H7 (cell line): ENCODE measurements around the gene EFCAB12. TPM values are rescaled to one million over a fixed set of nuclear protein-coding genes. Genes with fewer than 3 reads are reported as not detected.
A peak's percentile ranks its signal among the peaks of the same experiment; 100 is the strongest.

Experiments
- DNase-seq: peaks from one replicate; pipeline ENCODE4 v3.0.0; 2012
- H3K27me3 ChIP-seq: 2 replicates; pipeline ENCODE4 v1.6.0; 2011; ENCODE audit warnings: mild to moderate bottlenecking, low read length; ENCODE audit not compliant: control insufficient read depth, insufficient read depth
- H3K36me3 ChIP-seq: replicated peaks from 2 replicates; pipeline ENCODE4 v1.5.1; 2011; ENCODE audit warnings: low read length; ENCODE audit not compliant: control insufficient read depth, insufficient read depth
- H3K4me3 ChIP-seq: 2 replicates; pipeline ENCODE4 v1.5.1; 2011; ENCODE audit warnings: low read depth, mild to moderate bottlenecking, control low read depth, low read length, moderate library complexity; ENCODE audit not compliant: insufficient read depth
- total RNA-seq: library from RNA; depleted of rRNA; stranded (reverse); fragments of >200 nt; shearing (Covaris generic); gene quantifications from 2 replicates; pipeline ENCODE4 v1.2.3, GENCODE V29; 2014; rRNA removed

The EFCAB12 gene
- total RNA-seq: 0.10 and 0.44 TPM in 2 replicates

- peak within 1 kb of the TSS; percentile 53 for H3K4me3 ChIP-seq
- peaks cover 9% of the 10 kb centered on the region for H3K27me3 ChIP-seq
- DNase-seq: peak; percentile 92
- H3K36me3 ChIP-seq: peaks cover 17% of the 10 kb centered on the region
Measured at GRCh38 chr3:129428376-129429079, at the start of gene EFCAB12. Gene EFCAB12, minus strand, starts transcription at chr3:129428636. Its CDS starts 148 bp downstream, at chr3:129428488.

GRCh38 chr3:129476586-129476985 is 48.1 kb upstream of the EFCAB12 start:
- H3K36me3 ChIP-seq: peaks cover 2% of the 10 kb centered on the region
- DNase-seq: no peak
- no peak overlapping the region for H3K4me3 ChIP-seq
- no peaks in the 10 kb centered on the region for H3K27me3 ChIP-seq

GRCh38 chr3:129475863-129476262 is 47.4 kb upstream of the EFCAB12 start:
- Histone ChIP-seq H3K36me3 (peaks cover 2% of the 10 kb centered on the region), H3K4me3 (no peak overlapping the region), H3K27me3 (no peaks in the 10 kb centered on the region)
- no peak for DNase-seq

- DNase-seq: no peak
Measured at GRCh38 chr3:129474984-129475804, 46.8 kb upstream of the EFCAB12 start.

GRCh38 chr3:129473769-129474152 is 45.3 kb upstream of the EFCAB12 start:
- DNase-seq: no peak
- peaks cover 5% of the 10 kb centered on the region for H3K36me3 ChIP-seq
- no peaks in the 10 kb centered on the region for H3K27me3 ChIP-seq
- no peak overlapping the region for H3K4me3 ChIP-seq

More at GRCh38 chr3:129474984-129475804, 46.8 kb upstream of the EFCAB12 start:
- Histone ChIP-seq H3K27me3 (no peaks in the 10 kb centered on the region), H3K4me3 (no peak overlapping the region), H3K36me3 (peaks cover 3% of the 10 kb centered on the region)

GRCh38 chr3:129473067-129473768 is 44.8 kb upstream of the EFCAB12 start:
- no peak for DNase-seq
- H3K27me3 ChIP-seq: no peaks in the 10 kb centered on the region
- no peak overlapping the region for H3K4me3 ChIP-seq
- H3K36me3 ChIP-seq: peaks cover 5% of the 10 kb centered on the region

- Histone ChIP-seq H3K27me3 (no peaks in the 10 kb centered on the region), H3K36me3 (peaks cover 5% of the 10 kb centered on the region), H3K4me3 (no peak overlapping the region)
- no peak for DNase-seq
Measured at GRCh38 chr3:129470861-129471260, 42.4 kb upstream of the EFCAB12 start.

GRCh38 chr3:129469026-129469425 is 40.6 kb upstream of the EFCAB12 start:
- Histone ChIP-seq H3K36me3 (peaks cover 5% of the 10 kb centered on the region), H3K4me3 (no peak overlapping the region), H3K27me3 (no peaks in the 10 kb centered on the region)
- no peak for DNase-seq

GRCh38 chr3:129467932-129468331 is 39.5 kb upstream of the EFCAB12 start:
- H3K27me3 ChIP-seq: no peaks in the 10 kb centered on the region
- no peak overlapping the region for H3K4me3 ChIP-seq
- no peak for DNase-seq
- peaks cover 5% of the 10 kb centered on the region for H3K36me3 ChIP-seq

GRCh38 chr3:129463716-129464115 is 35.3 kb upstream of the EFCAB12 start:
- DNase-seq: no peak
- no peak overlapping the region for H3K4me3 ChIP-seq
- no peaks in the 10 kb centered on the region for H3K27me3 ChIP-seq

GRCh38 chr3:129463094-129463493 is 34.7 kb upstream of the EFCAB12 start:
- H3K27me3 ChIP-seq: no peaks in the 10 kb centered on the region
- H3K4me3 ChIP-seq: no peak overlapping the region
- DNase-seq: no peak
- H3K36me3 ChIP-seq: peaks cover 1% of the 10 kb centered on the region

More at GRCh38 chr3:129463716-129464115, 35.3 kb upstream of the EFCAB12 start:
- H3K36me3 ChIP-seq: peaks cover 1% of the 10 kb centered on the region

- no peak for DNase-seq
Measured at GRCh38 chr3:129462361-129462968, 34.0 kb upstream of the EFCAB12 start.

GRCh38 chr3:129461461-129462146 is 33.2 kb upstream of the EFCAB12 start:
- Histone ChIP-seq H3K27me3 (no peaks in the 10 kb centered on the region), H3K36me3 (no peaks in the 10 kb centered on the region; the same call in 1 of the 2 replicates), H3K4me3 (no peak overlapping the region)
- no peak for DNase-seq

More at GRCh38 chr3:129462361-129462968, 34.0 kb upstream of the EFCAB12 start:
- Histone ChIP-seq H3K27me3 (no peaks in the 10 kb centered on the region), H3K36me3 (peaks cover under 1% of the 10 kb centered on the region), H3K4me3 (no peak overlapping the region)

GRCh38 chr3:129461022-129461421 is 32.6 kb upstream of the EFCAB12 start:
- no peak for DNase-seq
- H3K4me3 ChIP-seq: no peak overlapping the region
- no peaks in the 10 kb centered on the region; the same call in 1 of the 2 replicates for H3K36me3 ChIP-seq
- no peaks in the 10 kb centered on the region for H3K27me3 ChIP-seq
